GM12878 (cell line): ENCODE data around the gene SLC34A1. TPM values are rescaled to one million over a fixed set of nuclear protein-coding genes. Genes with fewer than 3 reads are reported as not detected.

Experiments
- ASH2L ChIP-seq: fragments of 300-600, 200-600 bp; sonication (generic); IDR thresholded peaks from 2 replicates; pipeline ENCODE4 v1.6.1; 2017; ENCODE audit warnings: low read depth, mild to moderate bottlenecking, borderline replicate concordance
- BMI1 ChIP-seq: fragments of 450-650 bp; IDR thresholded peaks from 2 replicates; pipeline ENCODE4 v1.6.1; 2016; ENCODE audit warnings: mild to moderate bottlenecking, moderate library complexity, borderline replicate concordance
- CBX5 ChIP-seq: sonication (generic); IDR thresholded peaks from 2 replicates; pipeline ENCODE4 v1.6.1; 2016; ENCODE audit warnings: low read depth, moderate library complexity, mild to moderate bottlenecking, inconsistent platforms
- EP300 ChIP-seq, 2 experiments: fragments of 150-350 bp in 1 of 2; IDR thresholded peaks; 2 replicates each; pipeline ENCODE4 v1.6.1; 2011 to 2012; ENCODE audit warnings: low read depth in 2 of 2, low read length in 2 of 2, borderline replicate concordance in 1 of 2, improper control_type of control experiment in 1 of 2, inconsistent platforms in 1 of 2; ENCODE audit not compliant: control insufficient read depth in 1 of 2
- GABPA ChIP-seq: IDR thresholded peaks from 2 replicates; pipeline ENCODE4 v1.6.1; 2014; ENCODE audit warnings: antibody characterized with exemption, low read depth, mild to moderate bottlenecking, inconsistent platforms
- HDGF ChIP-seq: fragments of 450-650 bp; IDR thresholded peaks from 2 replicates; pipeline ENCODE4 v1.6.1; 2016; ENCODE audit warnings: antibody characterized with exemption
- IRF4 ChIP-seq: IDR thresholded peaks from 2 replicates; pipeline ENCODE4 v1.6.1; 2011; ENCODE audit warnings: low read depth, low read length
- KDM1A ChIP-seq: fragments of 200-600 bp; sonication (generic); IDR thresholded peaks from 2 replicates; pipeline ENCODE4 v1.6.1; 2016; ENCODE audit warnings: borderline replicate concordance
- MTA2 ChIP-seq: fragments of 450-650 bp; IDR thresholded peaks from 2 replicates; pipeline ENCODE4 v1.6.1; 2016; ENCODE audit warnings: low read depth, mild to moderate bottlenecking, moderate library complexity
- NBN ChIP-seq: fragments of 450-650 bp; IDR thresholded peaks from 2 replicates; pipeline ENCODE4 v1.6.1; 2016
- NFYB ChIP-seq: IDR thresholded peaks from 2 replicates; pipeline ENCODE4 v1.6.1; 2011; ENCODE audit warnings: low read depth, mild to moderate bottlenecking, low read length, improper control_type of control experiment, moderate library complexity; ENCODE audit not compliant: insufficient read depth
- NR2C1 ChIP-seq: fragments of 450-650 bp; IDR thresholded peaks from 2 replicates; pipeline ENCODE4 v1.6.1; 2017; ENCODE audit warnings: antibody characterized with exemption, mild to moderate bottlenecking, moderate library complexity
- PAX8 ChIP-seq: fragments of 450-650 bp; IDR thresholded peaks from 2 replicates; pipeline ENCODE4 v1.6.1; 2017; ENCODE audit warnings: mild to moderate bottlenecking, moderate library complexity
- POLR2AphosphoS2 ChIP-seq: IDR thresholded peaks from 2 replicates; pipeline ENCODE4 v1.6.1; 2011; ENCODE audit warnings: low read depth, mild to moderate bottlenecking, low read length, improper control_type of control experiment, moderate library complexity
- POLR2AphosphoS5 ChIP-seq: IDR thresholded peaks from 2 replicates; pipeline ENCODE4 v1.6.1; 2011; ENCODE audit warnings: mild to moderate bottlenecking, low read length, inconsistent platforms
- RELA ChIP-seq: fragments of 450-650 bp; IDR thresholded peaks from 2 replicates; pipeline ENCODE4 v1.8.0; 2014; ENCODE audit warnings: borderline replicate concordance; ENCODE audit not compliant: partially characterized antibody
- RUNX3 ChIP-seq: IDR thresholded peaks from 2 replicates; pipeline ENCODE4 v1.6.1; 2012; ENCODE audit warnings: low read length, inconsistent platforms
- SMAD5 ChIP-seq: IDR thresholded peaks from 2 replicates; pipeline ENCODE4 v1.6.1; 2016; ENCODE audit warnings: antibody characterized with exemption, low read depth
- SPI1 ChIP-seq: IDR thresholded peaks from 2 replicates; pipeline ENCODE4 v1.6.1; 2011; ENCODE audit warnings: low read depth, mild to moderate bottlenecking, low read length, moderate library complexity, borderline replicate concordance; ENCODE audit not compliant: insufficient read depth
- TCF3 ChIP-seq: IDR thresholded peaks from 2 replicates; pipeline ENCODE4 v1.6.1; 2012; ENCODE audit warnings: low read depth, mild to moderate bottlenecking, low read length, borderline replicate concordance; ENCODE audit not compliant: insufficient read depth
- polyA plus RNA-seq, 11 experiments: library from polyadenylated mRNA; depleted of rRNA in 4 of 11; unstranded in 6 of 11; stranded (reverse) in 5 of 11; fragments of >200 nt; fragmentation: Nextera tagmentation in 4 of 11; fragmentation: Illumina TruSeq in 1 of 11; extraction: Ambion mirVana in 4 of 11; extraction: Trizol in 1 of 11; gene quantifications; 1 replicate in 1 of 11; 2 replicates in 10 of 11; pipeline versions ENCODE4 v1.2.1 to v1.2.3, GENCODE V29; 2011 to 2016; ENCODE audit warnings: inconsistent platforms in 2 of 11, missing spikeins in 2 of 11, low read depth in 1 of 11
- total RNA-seq, 4 experiments: library from RNA; depleted of rRNA in 3 of 4; stranded (reverse); fragments of >200 nt in 3 of 4; fragmentation: Illumina TruSeq in 1 of 4; extraction: Trizol in 1 of 4; gene quantifications; 2 replicates each; pipeline versions ENCODE4 v1.2.1 to v1.2.3, GENCODE V29; 2013 to 2021
- TF ChIP-seq, protein P1 (sequence below): IDR thresholded peaks from 2 replicates; pipeline ENCODE4 v1.6.1; 2011; ENCODE audit warnings: borderline replicate concordance, low read depth, mild to moderate bottlenecking, moderate library complexity, mixed read lengths, low read length; ENCODE audit not compliant: insufficient read depth; ENCODE audit errors: extremely low read length
- TF ChIP-seq, protein P2 (sequence below): fragments of 450-650 bp; IDR thresholded peaks from 2 replicates; pipeline ENCODE4 v1.6.1; 2018; ENCODE audit warnings: mild to moderate bottlenecking, low read depth, moderate library complexity; ENCODE audit not compliant: partially characterized antibody
- TF ChIP-seq, protein P3 (sequence below): fragments of 450-650 bp; IDR thresholded peaks from 2 replicates; pipeline ENCODE4 v1.6.1; 2016; ENCODE audit warnings: mild to moderate bottlenecking

Gene SLC34A1
- total and polyA plus RNA-seq, 10 of the 15 experiments (the other 5 are each of a cell fraction or from before 2014, with no cell fraction given): 0.03 to 0.14 (median 0.09) TPM; not detected in 2

DNA sequence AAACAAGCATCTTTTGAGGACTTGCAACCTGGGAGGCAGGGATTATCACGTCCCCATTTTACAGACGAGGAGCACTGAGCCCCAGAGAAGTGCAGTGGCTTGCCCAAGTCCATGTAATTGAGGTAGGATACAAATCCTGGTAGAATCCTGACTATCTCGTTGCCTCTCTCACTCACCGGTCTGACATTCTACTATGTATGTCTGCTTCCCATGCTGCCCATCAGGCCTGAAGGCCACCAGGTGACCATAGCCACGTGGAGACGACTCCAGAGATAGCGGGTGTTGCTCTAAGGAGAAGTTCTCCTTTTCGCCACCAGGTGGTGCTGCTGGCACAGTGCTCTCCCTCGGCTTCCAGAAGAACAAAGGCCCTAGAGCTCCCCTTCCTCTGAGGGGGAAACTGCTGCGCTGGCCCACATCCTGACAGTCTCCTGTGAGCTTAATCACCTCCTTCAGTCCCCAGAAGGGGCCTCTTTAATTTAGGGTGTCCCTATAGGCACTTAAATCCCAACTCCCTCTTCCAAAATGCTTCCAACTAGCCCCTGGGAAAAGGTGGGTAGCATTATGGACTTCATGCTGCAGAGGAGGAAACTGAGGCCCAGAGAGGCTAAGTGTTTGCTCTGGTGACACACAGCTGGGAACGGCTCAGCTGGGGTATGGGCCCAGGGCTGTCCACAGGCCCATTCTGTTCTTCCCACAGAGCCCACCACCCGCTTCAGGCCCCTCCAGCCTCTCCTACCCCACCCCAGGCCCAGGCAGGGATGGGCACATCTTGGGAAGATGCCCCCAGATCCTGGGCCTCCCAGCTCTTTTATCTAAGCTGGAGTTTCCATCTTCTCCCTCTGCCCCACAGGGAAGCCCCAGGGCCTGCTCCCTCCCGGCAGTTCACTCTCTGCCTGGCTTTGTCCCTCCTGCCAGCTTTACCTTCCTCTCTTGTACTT, 6.4 kb downstream of the SLC34A1 start (continued):
- TF ChIP-seq NFYB: no peak
- TF ChIP-seq POLR2AphosphoS2: no peak
- no peak for TF ChIP-seq RELA
- TF ChIP-seq NR2C1: no peak
- TF ChIP-seq GABPA: no peak
- no peak for TF ChIP-seq SPI1
- TF ChIP-seq POLR2AphosphoS5: no peak
- no peak for TF ChIP-seq IRF4
- TF ChIP-seq RUNX3: no peak
- TF ChIP-seq, protein P1, sequence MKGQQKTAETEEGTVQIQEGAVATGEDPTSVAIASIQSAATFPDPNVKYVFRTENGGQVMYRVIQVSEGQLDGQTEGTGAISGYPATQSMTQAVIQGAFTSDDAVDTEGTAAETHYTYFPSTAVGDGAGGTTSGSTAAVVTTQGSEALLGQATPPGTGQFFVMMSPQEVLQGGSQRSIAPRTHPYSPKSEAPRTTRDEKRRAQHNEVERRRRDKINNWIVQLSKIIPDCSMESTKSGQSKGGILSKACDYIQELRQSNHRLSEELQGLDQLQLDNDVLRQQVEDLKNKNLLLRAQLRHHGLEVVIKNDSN: peak; percentile 55
- no peak for TF ChIP-seq HDGF
- no peak for TF ChIP-seq BMI1
- TF ChIP-seq ASH2L: no peak
- TF ChIP-seq, protein P2, sequence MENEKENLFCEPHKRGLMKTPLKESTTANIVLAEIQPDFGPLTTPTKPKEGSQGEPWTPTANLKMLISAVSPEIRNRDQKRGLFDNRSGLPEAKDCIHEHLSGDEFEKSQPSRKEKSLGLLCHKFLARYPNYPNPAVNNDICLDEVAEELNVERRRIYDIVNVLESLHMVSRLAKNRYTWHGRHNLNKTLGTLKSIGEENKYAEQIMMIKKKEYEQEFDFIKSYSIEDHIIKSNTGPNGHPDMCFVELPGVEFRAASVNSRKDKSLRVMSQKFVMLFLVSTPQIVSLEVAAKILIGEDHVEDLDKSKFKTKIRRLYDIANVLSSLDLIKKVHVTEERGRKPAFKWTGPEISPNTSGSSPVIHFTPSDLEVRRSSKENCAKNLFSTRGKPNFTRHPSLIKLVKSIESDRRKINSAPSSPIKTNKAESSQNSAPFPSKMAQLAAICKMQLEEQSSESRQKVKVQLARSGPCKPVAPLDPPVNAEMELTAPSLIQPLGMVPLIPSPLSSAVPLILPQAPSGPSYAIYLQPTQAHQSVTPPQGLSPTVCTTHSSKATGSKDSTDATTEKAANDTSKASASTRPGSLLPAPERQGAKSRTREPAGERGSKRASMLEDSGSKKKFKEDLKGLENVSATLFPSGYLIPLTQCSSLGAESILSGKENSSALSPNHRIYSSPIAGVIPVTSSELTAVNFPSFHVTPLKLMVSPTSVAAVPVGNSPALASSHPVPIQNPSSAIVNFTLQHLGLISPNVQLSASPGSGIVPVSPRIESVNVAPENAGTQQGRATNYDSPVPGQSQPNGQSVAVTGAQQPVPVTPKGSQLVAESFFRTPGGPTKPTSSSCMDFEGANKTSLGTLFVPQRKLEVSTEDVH: no peak
- no peak for TF ChIP-seq MTA2
- no peak for TF ChIP-seq KDM1A
- no peak for TF ChIP-seq SMAD5
- no peak for TF ChIP-seq PAX8
- TF ChIP-seq TCF3: no peak
- TF ChIP-seq, protein P3, sequence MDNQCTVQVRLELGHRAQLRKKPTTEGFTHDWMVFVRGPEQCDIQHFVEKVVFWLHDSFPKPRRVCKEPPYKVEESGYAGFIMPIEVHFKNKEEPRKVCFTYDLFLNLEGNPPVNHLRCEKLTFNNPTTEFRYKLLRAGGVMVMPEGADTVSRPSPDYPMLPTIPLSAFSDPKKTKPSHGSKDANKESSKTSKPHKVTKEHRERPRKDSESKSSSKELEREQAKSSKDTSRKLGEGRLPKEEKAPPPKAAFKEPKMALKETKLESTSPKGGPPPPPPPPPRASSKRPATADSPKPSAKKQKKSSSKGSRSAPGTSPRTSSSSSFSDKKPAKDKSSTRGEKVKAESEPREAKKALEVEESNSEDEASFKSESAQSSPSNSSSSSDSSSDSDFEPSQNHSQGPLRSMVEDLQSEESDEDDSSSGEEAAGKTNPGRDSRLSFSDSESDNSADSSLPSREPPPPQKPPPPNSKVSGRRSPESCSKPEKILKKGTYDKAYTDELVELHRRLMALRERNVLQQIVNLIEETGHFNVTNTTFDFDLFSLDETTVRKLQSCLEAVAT: peak; percentile 74
- no peak for TF ChIP-seq NBN
- TF ChIP-seq EP300 (IDR thresholded peaks at IDR 0.05; ENCODE audit: borderline replicate concordance in 1 of 2, control insufficient read depth in 1 of 2, low read depth in 2 of 2, low read length in 2 of 2): no peak; a peak in 1 of 4 replicates
- no peak for TF ChIP-seq CBX5
